HepG2 (cell line): ENCODE data around the gene ATP8B4. TPM values are rescaled to one million over a fixed set of nuclear protein-coding genes. Genes with fewer than 3 reads are reported as not detected.

ENCODE experiments used
- ATAC-seq: fragments of 200-7000 bp; cut with Tn5 transposase; 3 replicates; pipeline ENCODE4 v1.9.1; 2020; ENCODE audit warnings: mild to moderate bottlenecking, moderate library complexity
- BruUV-seq: library from RNA; stranded (reverse); fragments of 400-500 nt; replicated peaks from 2 replicates; lab custom pipeline; 2021; lab: Mats Ljungman, UMichigan
- CTCF ChIA-PET: fragments of 300-600 bp; formaldehyde crosslinking; extraction: SDS; loops from one replicate; lab custom pipeline; 2021; ENCODE audit warnings: low total read pairs, inconsistent platforms, low intra/inter-chr PET ratio; lab: Yijun Ruan, JAX
- POLR2A ChIA-PET: fragments of 350-600 bp; sonication (Branson Sonifier 250); formaldehyde crosslinking; loops from one replicate; lab custom pipeline; 2020; ENCODE audit warnings: antibody characterized with exemption, inconsistent platforms; lab: Yijun Ruan, JAX
- DNase-seq: peaks from one replicate; pipeline ENCODE4 v3.0.0-alpha.2; 2015; ENCODE audit warnings: low spot score
- FAIRE-seq: peaks from 3 replicates; lab custom pipeline; 2011; peaks lifted over from hg19 to GRCh38; lab: Jason Lieb, UNC
- H2AFZ ChIP-seq: one replicate; pipeline ENCODE4 v1.6.1; 2011; ENCODE audit warnings: low read length, inconsistent platforms
- H3K27ac ChIP-seq: fragments of 300-600 bp; 3 replicates; pipeline ENCODE4 v1.8.0; 2011; ENCODE audit warnings: mixed run types, mild to moderate bottlenecking, mixed read lengths, low read length, inconsistent platforms; ENCODE audit not compliant: insufficient read depth; ENCODE audit errors: extremely low read length
- H3K27me3 ChIP-seq, 2 experiments: fragments of 200-600 bp in 1 of 2; 2 replicates in 1 of 2; 3 replicates in 1 of 2; pipeline versions ENCODE4 v1.6.0 to v1.8.0; 2011; ENCODE audit warnings: low read length in 2 of 2, mild to moderate bottlenecking in 2 of 2, moderate library complexity in 2 of 2, inconsistent platforms in 1 of 2; ENCODE audit not compliant: insufficient read depth in 2 of 2, control insufficient read depth in 1 of 2
- H3K36me3 ChIP-seq, 2 experiments: fragments of 200-600 bp in 1 of 2; replicated peaks in 1 of 2; 2 replicates in 1 of 2; 3 replicates in 1 of 2; pipeline versions ENCODE4 v1.5.1 to v1.8.0; 2011; ENCODE audit warnings: low read length in 2 of 2, inconsistent platforms in 1 of 2; ENCODE audit not compliant: insufficient read depth in 2 of 2, control insufficient read depth in 1 of 2
- H3K4me1 ChIP-seq: 2 replicates; pipeline ENCODE4 v1.5.1; 2012; ENCODE audit warnings: low read length, inconsistent platforms; ENCODE audit not compliant: insufficient read depth
- H3K4me2 ChIP-seq: 2 replicates; pipeline ENCODE4 v1.6.0; 2011; ENCODE audit warnings: low read depth, low read length, inconsistent platforms
- H3K4me3 ChIP-seq, 3 experiments: fragments of 200-600 bp in 1 of 3; sonication (generic), shearing (Covaris generic) in 1 of 3; replicated peaks in 1 of 3; 2 replicates each; pipeline ENCODE4 v1.5.1; 2011 to 2016; ENCODE audit warnings: low read length in 3 of 3, inconsistent platforms in 2 of 3, low read depth in 2 of 3, mild to moderate bottlenecking in 2 of 3, control low read depth in 1 of 3, mixed read lengths in 1 of 3; ENCODE audit not compliant: insufficient read depth in 1 of 3
- H3K79me2 ChIP-seq: one replicate; pipeline ENCODE4 v1.6.1; 2011; ENCODE audit warnings: low read length, inconsistent platforms; ENCODE audit not compliant: insufficient read depth
- H3K9ac ChIP-seq: 2 replicates; pipeline ENCODE4 v1.6.0; 2011; ENCODE audit warnings: mild to moderate bottlenecking, low read depth, low read length, inconsistent platforms; ENCODE audit not compliant: insufficient read depth
- H3K9me3 ChIP-seq: 2 replicates; pipeline ENCODE4 v1.5.1; 2012; ENCODE audit warnings: mild to moderate bottlenecking, low read length
- H4K20me1 ChIP-seq: 2 replicates; pipeline ENCODE4 v1.6.0; 2011; ENCODE audit warnings: inconsistent platforms, mild to moderate bottlenecking, low read length, moderate library complexity; ENCODE audit not compliant: insufficient read depth
- FOXP1 ChIP-seq, 2 experiments: fragments of 450-650 bp in 1 of 2; IDR thresholded peaks; 2 replicates each; pipeline ENCODE4 v1.6.1; 2017 to 2018; ENCODE audit warnings: antibody characterized with exemption in 1 of 2
- HMGXB4 ChIP-seq, 2 experiments: sonication (generic) in 1 of 2; formaldehyde crosslinking in 1 of 2; IDR thresholded peaks; 2 replicates each; pipeline versions ENCODE4 v1.4.0 to v1.6.1; 2018 to 2020; ENCODE audit warnings: missing genetic modification reagents in 2 of 2, borderline replicate concordance in 1 of 2, low read depth in 1 of 2, mild to moderate bottlenecking in 1 of 2, missing biosample characterization in 1 of 2
- HNRNPK ChIP-seq: fragments of 200-400 bp; formaldehyde crosslinking; IDR thresholded peaks from 2 replicates; pipeline ENCODE4 v1.6.1; 2018; ENCODE audit warnings: low read length, low read depth, moderate library complexity, mild to moderate bottlenecking; ENCODE audit not compliant: poor library complexity, severe bottlenecking
- MAFF ChIP-seq: IDR thresholded peaks from 2 replicates; pipeline ENCODE4 v1.6.1; 2011; ENCODE audit warnings: low read depth, low read length, improper control_type of control experiment
- MAFK ChIP-seq, 2 experiments: IDR thresholded peaks in 1 of 2; conservative IDR thresholded peaks in 1 of 2; 2 replicates each; pipeline ENCODE4 v1.6.1; 2011; ENCODE audit warnings: improper control_type of control experiment in 2 of 2, low read length in 2 of 2
- SOX13 ChIP-seq, 3 experiments: fragments of 450-650 bp in 1 of 3; sonication (generic) in 1 of 3; formaldehyde crosslinking in 1 of 3; IDR thresholded peaks in 2 of 3; conservative IDR thresholded peaks in 1 of 3; 2 replicates each; pipeline versions ENCODE4 v1.5.0 to v1.6.1; 2016 to 2020; ENCODE audit warnings: antibody characterized with exemption in 1 of 3, mild to moderate bottlenecking in 1 of 3, missing compliant biosample characterization in 1 of 3, missing genetic modification reagents in 1 of 3, moderate library complexity in 1 of 3
- ZXDC ChIP-seq: sonication (generic); formaldehyde crosslinking; IDR thresholded peaks from 2 replicates; pipeline ENCODE4 v1.5.0; 2020; ENCODE audit warnings: mild to moderate bottlenecking, missing genetic modification reagents
- WGBS: methylation state at CpG from one replicate; pipeline ENCODE4 v1.1.6; 2017; ENCODE audit warnings: low lambda C conversion rate; 5-methylcytosine and 5-hydroxymethylcytosine counted together
- in situ Hi-C: cut with HindIII; loops from 2 replicates; pipeline ENCODE4 v1.10.0; 2017; ENCODE audit warnings: low pct_unique_long_range_greater_than_20kb; ENCODE audit not compliant: extremely low pct_ligation_motif_present
- intact Hi-C: fragments of 100-400 bp; cut with micrococcal nuclease; formaldehyde crosslinking; loops from one replicate; pipeline ENCODE4 v1.10.0; 2022; ENCODE audit not compliant: unreplicated experiment
- polyA plus RNA-seq, 8 experiments: library from polyadenylated mRNA; depleted of rRNA in 3 of 8; stranded (reverse) in 7 of 8; unstranded in 1 of 8; fragments of >200 nt; fragmentation: Illumina TruSeq in 4 of 8; extraction: Trizol in 4 of 8; gene quantifications; 2 replicates each; pipeline versions ENCODE4 v1.2.1 to v1.2.3, GENCODE V29; 2011 to 2016; ENCODE audit warnings: low read depth in 4 of 8, missing spikeins in 1 of 8, mixed read lengths in 1 of 8; ENCODE audit not compliant: insufficient read depth in 1 of 8
- total RNA-seq, 5 experiments: library from RNA; depleted of rRNA; stranded (reverse); fragments of >200 nt; fragmentation: Illumina TruSeq; extraction: Trizol; gene quantifications; 2 replicates each; pipeline ENCODE4 v1.2.3, GENCODE V29; 2016; ENCODE audit warnings: low read depth in 1 of 5

Gene ATP8B4
- total and polyA plus RNA-seq, 2 of the 13 experiments (the other 11 are each of a cell fraction or from before 2014, with no cell fraction given), result 0.24 to 0.69 TPM

GRCh38 chr15:50012790-50013189 is 106.2 kb downstream of the ATP8B4 start (continued):
- TF ChIP-seq ZXDC (CRISPR knock-in tag), result no peak
- TF ChIP-seq MAFK (conservative IDR thresholded peaks at IDR 0.05 in 1 of 2, IDR thresholded peaks at IDR 0.05 in 1 of 2; ENCODE audit: low read length in 2 of 2), result peak; percentile 92 to 97
- TF ChIP-seq MAFF, result peak; percentile 93
- TF ChIP-seq HNRNPK, result no peak

DNA sequence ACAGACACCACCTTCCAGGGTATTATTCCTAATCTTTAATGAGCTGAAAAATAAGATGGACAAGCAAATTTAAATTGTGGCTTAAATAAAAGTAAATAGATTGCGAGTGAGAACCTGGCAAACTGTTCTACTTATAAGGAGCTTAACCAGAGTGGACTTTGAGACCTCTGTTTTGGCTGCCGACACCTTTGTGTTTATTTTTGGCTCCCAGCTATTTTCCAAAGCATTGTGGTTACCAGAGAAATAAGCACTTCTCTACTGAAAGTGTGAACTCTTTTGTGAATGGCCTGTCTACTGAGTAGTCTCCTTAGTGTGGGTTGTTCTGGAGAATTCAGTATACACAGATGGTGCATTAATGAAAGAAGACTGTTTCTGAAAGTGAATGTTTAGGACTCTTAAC is 109.4 kb downstream of the ATP8B4 start:
- no peak overlapping the region for H3K27ac ChIP-seq
- TF ChIP-seq SOX13 (IDR thresholded peaks at IDR 0.05) (no peak), SOX13 (CRISPR knock-in tag; conservative IDR thresholded peaks at IDR 0.05 in 1 of 2, IDR thresholded peaks at IDR 0.05 in 1 of 2) (peak in 1 of 2 experiments; percentile 20; a peak in 1 of 4 replicates), HMGXB4 (CRISPR knock-in tag; IDR thresholded peaks at IDR 0.05; ENCODE audit: borderline replicate concordance in 1 of 2, low read depth in 1 of 2) (no peak), FOXP1 (IDR thresholded peaks at IDR 0.05) (no peak), FOXP1 (CRISPR knock-in tag; IDR thresholded peaks at IDR 0.05) (0 out of 2 replicates have a peak, but pooled peaks have one; percentile 41)
- H3K4me2 ChIP-seq, result no peak overlapping the region
- WGBS, result 2% methylated on average over 2 of the region's 2 CpGs
- H3K27me3 ChIP-seq, result no peaks in the 10 kb centered on the region
- no peaks in the 10 kb centered on the region for H4K20me1 ChIP-seq
- 0 out of 2 replicates have a peak, but pooled peaks cover 5% of the 10 kb centered on the region for H3K4me1 ChIP-seq
- intact Hi-C loops, result loop anchor here (10.0 kb wide), 1 partner anchor 135 kb away; no protein-coding TSS in a partner anchor
- CTCF ChIA-PET, result no interaction called here
- DNase-seq (no peak), ATAC-seq (no peak), FAIRE-seq (no peak)
- in situ Hi-C loops, result loop anchor here (25.0 kb wide), 1 partner anchor 772 kb away; no protein-coding TSS in a partner anchor
- H3K9ac ChIP-seq, result no peak overlapping the region
- H3K9me3 ChIP-seq, result no peaks in the 10 kb centered on the region
- POLR2A ChIA-PET, result no interaction called here
- no peak overlapping the region for H2AFZ ChIP-seq
- no peaks in the 10 kb centered on the region for H3K36me3 ChIP-seq
- no peaks in the 10 kb centered on the region for H3K79me2 ChIP-seq
- no TSS peak for BruUV-seq
- no peak overlapping the region for H3K4me3 ChIP-seq
